ENCODE results near the gene PIN4. TPM values are rescaled to one million over a fixed set of nuclear protein-coding genes. Genes with fewer than 3 reads are reported as not detected.

Gene PIN4
- 90.7 and 96.8 TPM in 2 replicates for total RNA-seq (2014; rRNA removed; shearing (Covaris generic))

DNA sequence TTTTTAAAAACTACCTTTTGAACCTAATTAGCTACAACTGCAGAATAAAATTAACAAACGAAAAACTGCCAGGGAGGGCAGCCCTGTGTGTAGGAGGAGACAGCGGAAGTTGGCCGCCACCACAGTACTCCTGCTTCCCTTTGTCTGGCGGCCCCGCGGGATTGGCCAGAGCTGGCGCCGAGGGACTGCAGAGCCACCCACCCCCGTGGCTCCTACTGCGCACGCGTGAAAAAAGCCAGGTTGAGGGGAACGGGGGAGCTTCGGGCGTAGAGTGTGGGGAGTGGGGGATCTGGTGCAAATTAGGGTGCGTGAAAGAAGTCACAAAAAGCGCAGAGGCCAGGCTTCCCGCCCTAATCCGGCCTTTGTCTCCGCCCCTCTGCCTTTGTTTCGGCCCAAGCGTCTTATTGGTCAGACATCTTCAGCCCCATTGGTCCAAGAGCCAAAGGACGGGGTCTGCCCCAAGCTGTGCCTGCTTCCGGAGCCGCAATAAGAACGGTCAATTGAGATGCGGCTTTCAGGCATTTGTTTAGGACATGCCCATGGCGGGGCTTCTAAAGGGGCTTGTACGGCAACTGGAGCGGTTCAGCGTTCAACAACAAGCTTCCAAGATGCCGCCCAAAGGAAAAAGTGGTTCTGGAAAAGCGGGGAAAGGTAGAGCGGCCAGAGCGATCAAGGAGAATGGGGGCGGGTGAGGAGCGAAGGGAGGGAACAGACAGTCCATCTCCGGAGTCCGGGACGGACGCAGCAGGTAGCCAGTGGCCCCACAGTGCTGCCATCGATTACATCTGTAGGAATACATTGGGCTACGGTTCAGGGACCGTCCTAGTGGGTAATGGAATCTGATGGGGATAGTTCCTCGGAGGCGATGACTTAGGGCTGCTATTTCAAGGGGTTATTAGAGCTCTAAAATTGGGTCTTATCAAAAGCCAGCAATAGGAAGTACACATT is at the start of gene PIN4:
Gene PIN4 (plus strand): TSS at position 580 of the 948 bp plus-strand sequence. CDS start 29 bp downstream, at position 609.

DNA sequence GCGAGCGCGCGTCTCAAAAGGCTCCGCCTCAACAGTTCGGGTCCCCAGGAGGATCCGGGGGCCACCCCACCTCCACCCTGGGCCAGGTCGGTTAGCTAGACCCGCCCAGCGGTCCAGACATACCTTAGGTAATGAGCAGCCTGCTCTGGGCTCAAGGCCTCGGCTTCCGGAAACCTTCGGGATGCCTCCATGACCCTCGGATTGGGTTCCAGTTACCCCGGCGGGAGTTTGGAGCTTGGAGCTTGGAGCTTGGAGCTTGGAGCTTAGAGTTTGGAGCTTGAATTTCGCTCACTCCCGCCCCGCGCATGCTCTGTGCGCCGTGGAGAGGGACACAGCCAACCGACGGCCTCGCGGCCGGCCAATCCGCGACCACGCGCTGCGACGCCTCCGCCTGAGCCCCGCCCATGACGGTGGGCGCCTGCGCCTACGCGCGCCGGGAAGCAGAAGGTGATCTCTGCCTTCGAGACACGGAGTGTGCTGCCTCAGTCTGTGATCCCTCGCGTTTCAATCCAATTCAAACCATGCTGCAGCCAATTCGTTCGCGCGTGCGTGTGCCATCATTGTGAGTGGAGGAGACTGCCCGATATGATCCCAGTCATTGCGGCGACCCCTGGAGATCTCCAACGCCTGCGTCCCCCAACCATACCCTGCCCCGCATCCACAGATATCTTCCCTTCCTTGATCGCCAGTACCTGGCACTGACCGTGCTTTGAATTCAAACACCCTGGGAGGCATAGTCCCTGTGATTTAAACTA is 57.3 kb downstream of the PIN4 start, which contains the start of gene ERCC6L:
Gene ERCC6L (minus strand): TSS at position 307 of the 755 bp plus-strand sequence. CDS start 116 bp downstream, at position 191.

Other genes with a start within 250 kb of the PIN4 start
- 0.23 and 0.27 TPM in 2 replicates for gene RTL5, start 49.8 kb upstream of the PIN4 start, total RNA-seq (2014; rRNA removed; shearing (Covaris generic))
- gene ERCC6L, start 57.3 kb downstream of the PIN4 start, total RNA-seq (2014; rRNA removed; shearing (Covaris generic)) = 5.2 and 7.0 TPM in 2 replicates
- 1,331 and 1,421 TPM in 2 replicates for gene RPS4X, start 95.5 kb downstream of the PIN4 start, total RNA-seq (2014; rRNA removed; shearing (Covaris generic))
- 3.8 and 4.7 TPM in 2 replicates for gene CITED1, start 124.2 kb downstream of the PIN4 start, total RNA-seq (2014; rRNA removed; shearing (Covaris generic))